Neural progenitor cell (in vitro differentiated cells): ENCODE results near the gene ARFGAP1. TPM values are rescaled to one million over a fixed set of nuclear protein-coding genes. Genes with fewer than 3 reads are reported as not detected.

ENCODE experiments used
- DNase-seq: peaks from one replicate; pipeline ENCODE4 v3.0.0-alpha.2; 2016; ENCODE audit warnings: low spot score
- H2AFZ ChIP-seq: fragments of 200-600 bp; sonication (generic); replicated peaks from 2 replicates; pipeline ENCODE4 v1.6.1; 2016; ENCODE audit warnings: antibody characterized with exemption
- H3F3A ChIP-seq: fragments of 200-600 bp; sonication (generic); 2 replicates; pipeline ENCODE4 v1.6.1; 2016; ENCODE audit warnings: antibody characterized with exemption, low read depth
- H3K27ac ChIP-seq: fragments of 200-600 bp; sonication (generic); 2 replicates; pipeline ENCODE4 v1.5.1; 2016; ENCODE audit warnings: mild to moderate bottlenecking
- H3K27me3 ChIP-seq: fragments of 200-600 bp; sonication (generic); 2 replicates; pipeline ENCODE4 v1.6.1; 2016; ENCODE audit warnings: mild to moderate bottlenecking, moderate library complexity
- H3K36me3 ChIP-seq: fragments of 200-600 bp; sonication (generic); 2 replicates; pipeline ENCODE4 v1.5.1; 2016
- H3K4me1 ChIP-seq: fragments of 200-600 bp; sonication (generic); 2 replicates; pipeline ENCODE4 v1.6.1; 2016; ENCODE audit warnings: mixed run types
- H3K4me2 ChIP-seq: fragments of 200-600 bp; sonication (generic); 2 replicates; pipeline ENCODE4 v1.6.1; 2016
- H3K4me3 ChIP-seq: fragments of 200-600 bp; sonication (generic); 2 replicates; pipeline ENCODE4 v1.5.1; 2016
- H3K79me2 ChIP-seq: fragments of 200-600 bp; sonication (generic); 2 replicates; pipeline ENCODE4 v1.6.1; 2016; ENCODE audit warnings: low read depth
- H3K9ac ChIP-seq: fragments of 200-600 bp; sonication (generic); 2 replicates; pipeline ENCODE4 v1.6.1; 2016
- H3K9me3 ChIP-seq: fragments of 200-600 bp; sonication (generic); 2 replicates; pipeline ENCODE4 v1.5.1; 2016; ENCODE audit warnings: low read depth
- H4K20me1 ChIP-seq: fragments of 200-600 bp; sonication (generic); 2 replicates; pipeline ENCODE4 v1.6.1; 2016; ENCODE audit warnings: low read depth
- H3K27ac Mint-ChIP-seq: 3 replicates; pipeline ENCODE4 v1.8.0; 2021; ENCODE audit warnings: mixed read lengths
- H3K27me3 Mint-ChIP-seq: 2 replicates; pipeline ENCODE4 v1.8.0; 2022; ENCODE audit warnings: low read depth, mild to moderate bottlenecking, inconsistent platforms, moderate library complexity, mixed read lengths; ENCODE audit not compliant: insufficient read depth
- H3K36me3 Mint-ChIP-seq: 3 replicates; pipeline ENCODE4 v1.8.0; 2021; ENCODE audit warnings: mixed read lengths
- H3K4me1 Mint-ChIP-seq: 3 replicates; pipeline ENCODE4 v1.8.0; 2021; ENCODE audit warnings: mixed read lengths
- H3K4me3 Mint-ChIP-seq: 3 replicates; pipeline ENCODE4 v1.8.0; 2021; ENCODE audit warnings: mild to moderate bottlenecking, moderate library complexity, mixed read lengths
- H3K9me3 Mint-ChIP-seq: 3 replicates; pipeline ENCODE4 v1.8.0; 2020; ENCODE audit warnings: mixed read lengths
- CTCF ChIP-seq: fragments of 200-600 bp; sonication (generic); IDR thresholded peaks from 2 replicates; pipeline ENCODE4 v1.5.1; 2017; ENCODE audit warnings: antibody characterized with exemption, mild to moderate bottlenecking
- EZH2 ChIP-seq: fragments of 200-600 bp; sonication (generic); IDR thresholded peaks from 2 replicates; pipeline ENCODE4 v1.6.1; 2017; ENCODE audit warnings: antibody characterized with exemption, mild to moderate bottlenecking, moderate library complexity
- EZH2phosphoT487 ChIP-seq: fragments of 200-600 bp; sonication (generic); IDR thresholded peaks from 2 replicates; pipeline ENCODE4 v1.6.1; 2017; ENCODE audit warnings: antibody characterized with exemption
- total RNA-seq: library from RNA; depleted of rRNA; stranded (reverse); fragments of >200 nt; gene quantifications from 2 replicates; pipeline ENCODE4 v1.2.3, GENCODE V29; 2015; ENCODE audit warnings: low replicate concordance

ARFGAP1 gene
- total RNA-seq, 1 donor from 2014 or later = 43.7 TPM

- peaks cover 2% of the 10 kb centered on the region for H3K27me3 Mint-ChIP-seq
- Histone ChIP-seq H3K4me2 (peak overlapping the region; percentile 99), H3F3A (no peaks in the 10 kb centered on the region), H3K9me3 (no peaks in the 10 kb centered on the region), H3K27me3 (no peaks in the 10 kb centered on the region), H3K27ac (no peak overlapping the region), H2AFZ (no peak overlapping the region), H4K20me1 (peaks cover 36% of the 10 kb centered on the region), H3K36me3 (no peaks in the 10 kb centered on the region), H3K79me2 (peaks cover 42% of the 10 kb centered on the region), H3K4me3 (no peak overlapping the region), H3K9ac (no peak overlapping the region), H3K4me1 (peaks cover 13% of the 10 kb centered on the region)
- no peak overlapping the region for H3K27ac Mint-ChIP-seq
- no peak for DNase-seq
- peaks cover 2% of the 10 kb centered on the region for H3K9me3 Mint-ChIP-seq
- H3K4me1 Mint-ChIP-seq = peaks cover 23% of the 10 kb centered on the region
- TF ChIP-seq CTCF (no peak), EZH2 (no peak), EZH2phosphoT487 (no peak)
- peaks cover 9% of the 10 kb centered on the region for H3K36me3 Mint-ChIP-seq
- H3K4me3 Mint-ChIP-seq = peak overlapping the region; percentile 64
These were observed 2.0 kb downstream of the ARFGAP1 start for GRCh38 chr20:63274381-63275228.

GRCh38 chr20:63275825-63276224 lies 3.2 kb downstream of the ARFGAP1 start:
- Histone ChIP-seq H3K9ac (no peak overlapping the region), H3K36me3 (no peaks in the 10 kb centered on the region), H3K27ac (no peak overlapping the region), H3K9me3 (no peaks in the 10 kb centered on the region), H3K79me2 (peaks cover 42% of the 10 kb centered on the region), H3K4me3 (no peak overlapping the region), H3K4me1 (peaks cover 13% of the 10 kb centered on the region), H3F3A (no peaks in the 10 kb centered on the region), H2AFZ (no peak overlapping the region), H4K20me1 (peaks cover 36% of the 10 kb centered on the region), H3K4me2 (no peak overlapping the region), H3K27me3 (no peaks in the 10 kb centered on the region)
- Mint-ChIP-seq H3K4me1 (peaks cover 18% of the 10 kb centered on the region), H3K4me3 (no peak overlapping the region), H3K27me3 (peaks cover 2% of the 10 kb centered on the region), H3K9me3 (peaks cover 2% of the 10 kb centered on the region), H3K36me3 (peaks cover 9% of the 10 kb centered on the region), H3K27ac (no peak overlapping the region)
- DNase-seq = no peak
- TF ChIP-seq EZH2phosphoT487 (no peak), EZH2 (no peak), CTCF (no peak)

- H3K27me3 Mint-ChIP-seq = no peaks in the 10 kb centered on the region
- H4K20me1 ChIP-seq = peaks cover 36% of the 10 kb centered on the region
- no peaks in the 10 kb centered on the region for H3K36me3 ChIP-seq
- H3K4me1 Mint-ChIP-seq = peaks cover 12% of the 10 kb centered on the region
- DNase-seq = no peak
- no peaks in the 10 kb centered on the region for H3K9me3 ChIP-seq
- peaks cover 2% of the 10 kb centered on the region for H3K9me3 Mint-ChIP-seq
- no peak overlapping the region for H3K4me3 ChIP-seq
- H3K36me3 Mint-ChIP-seq = peaks cover 5% of the 10 kb centered on the region
- H3K27ac ChIP-seq = no peak overlapping the region
- no peak overlapping the region for H2AFZ ChIP-seq
- H3K27ac Mint-ChIP-seq = no peak overlapping the region
- no peak overlapping the region for H3K4me3 Mint-ChIP-seq
- TF ChIP-seq CTCF = no peak
- TF ChIP-seq EZH2 = no peak
- TF ChIP-seq EZH2phosphoT487 = no peak
- no peak overlapping the region for H3K4me2 ChIP-seq
- no peaks in the 10 kb centered on the region for H3F3A ChIP-seq
- H3K79me2 ChIP-seq = peaks cover 40% of the 10 kb centered on the region
- H3K9ac ChIP-seq = no peak overlapping the region
- peaks cover 11% of the 10 kb centered on the region for H3K4me1 ChIP-seq
- H3K27me3 ChIP-seq = no peaks in the 10 kb centered on the region
These were observed 4.3 kb downstream of the ARFGAP1 start for GRCh38 chr20:63276956-63277355.
